OCI-M1 (cell line): ENCODE results near the gene ZNF217.
"Not testable (repeated sequence)": the region's sequence is repeated elsewhere in the genome, so short reads cannot be mapped to it uniquely, and the experiment has no call there.

Source experiments
- DNase-seq: peaks from one replicate; lab custom pipeline; 2025; lab: John Stamatoyannopoulos, UW

ZNF217 gene

DNA sequence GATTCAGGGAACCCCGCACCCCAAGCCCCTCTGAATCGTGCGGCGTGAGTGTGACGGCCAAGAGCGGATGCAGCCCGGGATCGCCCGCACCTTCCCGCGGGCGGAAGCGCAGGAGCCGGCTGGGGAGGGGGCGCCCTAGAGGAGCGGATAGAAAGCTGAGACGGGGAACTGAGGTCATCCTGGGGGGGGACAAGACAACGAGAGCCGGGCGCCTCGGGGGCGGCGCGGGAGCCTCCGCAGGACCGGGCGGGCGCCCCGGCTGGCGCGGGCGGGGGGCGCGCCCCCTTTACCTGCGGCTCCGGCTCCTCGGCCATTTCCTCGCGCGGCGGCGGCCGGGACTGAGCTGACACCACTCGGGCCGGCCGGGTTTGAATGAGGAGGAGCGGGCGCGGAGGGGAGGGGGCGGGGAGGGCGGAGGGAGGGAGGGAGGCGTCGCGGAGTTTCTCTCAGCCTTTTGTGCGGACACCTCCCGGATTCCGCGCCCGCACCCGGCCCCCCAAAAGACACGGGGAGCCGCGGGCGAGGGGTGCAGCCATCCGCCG lies at the start of gene ZNF217:
Gene ZNF217 (minus strand): TSS at position 374 of the 542 bp plus-strand sequence. CDS start 11,013 bp downstream, outside the sequence.
- peak; percentile 80 for DNase-seq

DNA sequence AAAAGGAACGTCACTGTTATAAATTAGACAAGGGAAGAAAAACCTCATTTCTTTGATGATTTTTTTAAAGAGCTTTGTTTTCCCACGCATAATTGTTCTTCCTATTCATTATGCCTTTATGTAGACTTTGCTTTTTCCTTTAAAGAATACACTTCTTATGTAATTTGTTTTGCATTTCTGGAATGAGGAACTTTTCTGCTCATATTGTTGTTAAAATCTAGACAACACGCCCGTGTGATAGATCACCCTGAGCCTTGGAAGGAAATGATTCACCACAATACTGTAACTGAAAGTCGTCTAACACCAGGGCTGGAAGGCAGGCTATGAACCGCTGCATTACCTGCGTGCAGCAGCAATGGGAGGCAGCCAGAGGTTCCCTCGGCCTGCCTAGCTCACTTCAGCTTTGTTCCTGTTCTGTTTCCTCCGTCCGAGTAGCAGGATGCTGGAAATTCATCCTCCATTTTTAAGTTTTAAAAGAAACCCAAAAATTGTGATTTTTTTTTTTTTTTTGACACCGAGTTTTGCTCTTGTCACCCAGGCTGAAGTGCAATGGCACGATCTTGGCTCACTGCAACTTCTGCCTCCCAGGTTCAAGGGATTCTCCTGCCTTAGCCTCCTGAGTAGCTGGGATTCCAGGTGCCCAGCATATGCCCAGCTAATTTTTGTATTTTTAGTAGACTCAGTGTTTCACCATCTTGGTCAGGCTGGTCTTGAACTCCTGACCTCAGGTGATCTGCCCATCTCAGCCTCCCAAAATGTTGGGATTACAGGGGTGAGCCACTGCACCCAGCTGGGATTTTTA lies 49.6 kb upstream of the ZNF217 start:
- peak; percentile 93 for DNase-seq

DNA sequence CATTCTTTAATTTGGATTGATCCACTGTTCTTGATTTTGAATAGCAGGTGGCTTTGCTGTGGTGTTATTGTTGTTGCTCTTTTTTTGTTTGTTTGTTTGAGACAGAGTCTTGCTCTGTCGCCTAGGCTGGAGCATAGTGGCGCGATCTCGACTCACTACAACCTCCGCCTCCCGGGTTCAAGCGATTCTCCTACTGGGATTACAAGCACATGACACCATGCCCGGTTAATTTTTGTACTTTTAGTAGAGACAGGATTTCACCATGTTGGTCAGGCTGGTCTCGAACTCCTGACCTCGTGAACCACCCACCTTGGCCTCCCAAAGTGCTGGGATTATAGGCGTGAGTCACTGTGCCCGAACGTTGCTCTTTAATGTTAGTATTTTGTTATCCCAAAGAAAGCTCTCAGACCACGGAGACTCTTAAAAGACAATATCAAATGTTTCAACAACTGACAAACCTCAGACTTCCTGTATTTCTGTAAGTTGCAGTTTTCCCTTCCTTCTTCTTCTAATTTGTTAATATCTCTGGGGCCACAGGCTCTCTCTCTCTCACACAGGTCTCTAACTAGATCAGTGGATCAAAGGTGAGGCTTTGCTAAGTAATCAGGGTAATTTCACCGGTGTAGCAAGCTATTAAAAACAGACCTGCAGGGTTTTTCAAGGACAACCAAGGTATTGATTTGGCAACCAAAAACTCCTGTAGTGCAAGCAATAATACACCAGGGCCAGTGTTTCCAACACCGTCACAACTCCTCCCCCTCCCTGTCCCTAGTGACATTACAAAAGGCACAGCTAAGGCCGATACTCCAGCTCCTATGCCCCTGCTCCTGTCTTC lies 48.8 kb upstream of the ZNF217 start:
- peak; percentile 94 for DNase-seq

GRCh38 chr20:53639647-53640440 lies 46.2 kb upstream of the ZNF217 start:
- no peak for DNase-seq

DNA sequence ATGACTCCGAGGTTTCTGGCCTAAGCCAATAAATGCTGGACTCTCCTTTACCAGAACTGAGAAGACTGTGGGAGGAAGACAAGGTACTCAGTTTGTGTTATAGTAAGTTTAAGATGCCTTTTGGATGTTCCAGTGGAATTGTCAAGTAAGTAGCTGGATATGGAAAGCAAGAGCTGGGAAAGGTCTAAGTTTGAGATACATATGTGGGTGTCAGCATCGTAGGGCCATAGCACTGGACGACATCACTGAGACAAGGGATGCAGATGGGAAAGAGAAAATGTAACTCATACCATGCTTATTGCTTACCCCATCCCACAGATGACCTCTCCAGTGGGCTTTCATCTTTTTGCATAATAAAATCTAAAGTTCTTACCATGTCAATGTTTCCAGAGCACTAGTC lies 45.5 kb upstream of the ZNF217 start:
- no peak for DNase-seq

- DNase-seq: not testable (repeated sequence)
Observed at GRCh38 chr20:53637310-53637709, 43.7 kb upstream of the ZNF217 start.

DNA sequence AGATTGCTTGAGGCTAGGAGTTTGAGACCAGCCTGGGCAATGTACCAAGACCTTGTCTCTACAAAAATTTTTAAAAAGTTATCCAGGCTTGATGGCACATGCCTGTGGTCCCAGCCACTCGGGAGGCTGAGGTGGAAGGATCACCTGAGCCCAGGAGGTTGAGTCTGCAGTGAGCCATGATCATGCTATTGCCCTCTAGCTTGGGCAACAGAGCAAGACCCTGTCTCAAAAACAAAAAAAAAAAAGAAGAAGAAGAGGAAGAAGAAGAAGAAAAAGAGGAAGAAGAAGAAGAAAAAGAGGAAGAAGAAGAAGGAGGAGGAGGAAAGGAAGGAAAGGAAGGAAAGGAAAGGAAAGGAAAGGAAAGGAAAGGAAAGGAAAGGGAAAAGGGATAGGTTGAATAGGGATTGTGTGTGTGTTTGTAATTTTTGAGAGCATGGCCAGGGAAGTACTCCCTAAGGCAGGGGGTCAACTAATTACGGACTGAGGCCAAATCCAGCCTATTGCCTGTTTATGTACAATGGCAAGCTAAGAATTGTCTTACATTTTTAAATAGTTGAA lies 43.0 kb upstream of the ZNF217 start:
- DNase-seq: no peak

GRCh38 chr20:53635221-53635620 lies 41.6 kb upstream of the ZNF217 start:
- no peak for DNase-seq

- no peak for DNase-seq
Observed at GRCh38 chr20:53631909-53632662, 38.4 kb upstream of the ZNF217 start.

- no peak for DNase-seq
Observed at GRCh38 chr20:53629436-53629835, 35.8 kb upstream of the ZNF217 start.

GRCh38 chr20:53628758-53629157 lies 35.1 kb upstream of the ZNF217 start:
- DNase-seq: not testable (repeated sequence)

GRCh38 chr20:53628076-53628475 lies 34.4 kb upstream of the ZNF217 start:
- no peak for DNase-seq

- DNase-seq: not testable (repeated sequence)
Observed at GRCh38 chr20:53627001-53627400, 33.4 kb upstream of the ZNF217 start.

DNA sequence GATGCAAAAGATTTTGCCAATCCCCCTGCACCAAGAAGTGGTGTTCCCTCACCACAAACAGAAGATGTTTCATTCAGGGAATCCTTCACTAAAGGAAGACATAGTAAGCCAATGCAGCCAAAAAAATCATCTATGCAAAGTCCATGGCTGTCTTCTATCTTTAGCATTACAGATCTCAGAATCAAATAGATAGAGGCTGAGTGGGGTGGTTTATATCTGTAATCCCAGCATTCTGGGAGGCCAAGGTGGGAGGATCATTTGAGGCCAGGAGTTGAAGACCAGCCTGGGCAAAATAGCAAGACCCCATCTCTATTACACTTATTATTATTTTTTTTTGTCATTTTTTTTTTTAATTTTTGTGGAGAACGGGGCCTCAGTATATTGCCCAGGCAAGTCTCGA lies 32.9 kb upstream of the ZNF217 start:
- DNase-seq: no peak

DNA sequence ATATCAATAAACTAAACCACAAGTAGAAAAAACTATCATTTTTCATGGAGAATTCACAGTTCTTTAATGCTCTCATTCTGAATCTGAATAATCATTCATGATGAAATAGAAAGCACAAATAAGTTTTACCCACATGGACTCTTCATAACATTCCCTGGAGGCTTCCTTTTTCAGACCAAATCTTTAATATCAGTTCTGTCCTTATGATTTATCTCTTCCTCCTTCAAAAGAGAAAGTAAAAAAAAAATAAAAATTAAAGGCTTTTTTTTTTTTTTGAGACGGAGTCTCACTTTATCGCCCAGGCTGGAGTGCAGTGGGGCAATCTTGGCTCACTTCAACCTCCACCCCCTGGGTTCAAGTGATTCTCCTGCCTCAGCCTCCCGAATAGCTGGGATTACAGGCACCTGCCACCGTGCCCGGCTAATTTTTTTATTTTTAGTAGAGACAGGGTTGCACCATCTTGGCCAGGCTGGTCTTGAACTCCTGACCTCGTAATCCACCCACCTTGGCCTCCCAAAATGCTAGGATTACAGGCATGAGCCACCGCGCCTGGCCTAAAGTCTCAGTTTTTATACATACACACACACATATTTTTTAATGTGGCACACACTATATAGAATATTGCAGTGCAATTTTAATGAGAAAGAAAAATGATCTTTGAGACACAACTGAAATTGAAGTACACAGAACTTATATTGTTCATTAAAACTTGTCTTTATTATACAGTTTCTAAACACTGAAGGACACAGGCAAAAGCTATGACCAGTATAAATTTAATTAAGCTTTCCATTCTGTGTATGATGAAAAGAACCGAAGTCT lies 31.9 kb upstream of the ZNF217 start:
- DNase-seq: peak; percentile 62

DNA sequence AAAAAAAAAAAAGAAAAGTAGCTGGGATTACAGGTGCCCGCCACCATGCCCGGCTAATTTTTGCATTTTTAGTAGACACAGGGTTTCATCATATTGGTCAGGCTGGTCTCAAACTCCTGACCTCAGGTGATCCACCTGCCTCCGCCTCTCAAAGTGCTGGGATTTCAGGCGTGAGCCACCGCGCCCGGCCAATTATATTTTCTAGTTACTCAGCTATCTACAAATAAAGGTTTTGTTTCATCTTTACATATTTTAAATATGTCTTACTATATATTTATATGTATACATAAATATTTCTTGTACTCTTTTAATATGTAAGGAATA lies 31.2 kb upstream of the ZNF217 start:
- DNase-seq: not testable (repeated sequence)

- DNase-seq: peak; percentile 92
Observed at GRCh38 chr20:53623454-53624211, 30.0 kb upstream of the ZNF217 start.

- DNase-seq: no peak
Observed at GRCh38 chr20:53623134-53623453, 29.5 kb upstream of the ZNF217 start.
